RWPE2 (cell line): Measurements from ENCODE around the gene DUSP5.

Source experiments
- ATAC-seq: fragments of 200-7000 bp; cut with Tn5 transposase; 3 replicates; pipeline ENCODE4 v1.9.1; 2021; ENCODE audit warnings: low read depth
- DNase-seq: peaks from one replicate; pipeline ENCODE4 v3.0.0-alpha.2; 2020; ENCODE audit warnings: low spot score
- H3K27ac ChIP-seq: fragments of 450-650 bp; 2 replicates; pipeline ENCODE4 v1.5.1; 2017; ENCODE audit warnings: mild to moderate bottlenecking; ENCODE audit not compliant: poor library complexity, severe bottlenecking
- H3K27me3 ChIP-seq: fragments of 250-450 bp; sonication (Bioruptor Pico); 2 replicates; pipeline ENCODE4 v1.5.1; 2021; ENCODE audit warnings: mild to moderate bottlenecking, moderate library complexity; ENCODE audit not compliant: insufficient read depth, poor library complexity, severe bottlenecking
- H3K36me3 ChIP-seq: fragments of 250-450 bp; sonication (Bioruptor Pico); 2 replicates; pipeline ENCODE4 v1.5.1; 2020; ENCODE audit warnings: low read depth, mild to moderate bottlenecking, moderate library complexity
- H3K4me1 ChIP-seq: fragments of 250-450 bp; sonication (Bioruptor Pico); 2 replicates; pipeline ENCODE4 v1.5.1; 2021; ENCODE audit warnings: mild to moderate bottlenecking, moderate library complexity; ENCODE audit not compliant: insufficient read depth, poor library complexity, severe bottlenecking
- H3K4me3 ChIP-seq: fragments of 250-450 bp; sonication (Bioruptor Pico); 2 replicates; pipeline ENCODE4 v1.5.1; 2021; ENCODE audit warnings: mild to moderate bottlenecking, moderate library complexity; ENCODE audit not compliant: severe bottlenecking
- H3K9me3 ChIP-seq: fragments of 250-450 bp; sonication (Bioruptor Pico); 2 replicates; pipeline ENCODE4 v1.5.1; 2021; ENCODE audit warnings: mild to moderate bottlenecking, moderate library complexity; ENCODE audit not compliant: severe bottlenecking
- TF ChIP-seq, protein P1 (sequence below): fragments of 450-650 bp; IDR thresholded peaks from one replicate; pipeline ENCODE4 v1.5.1; 2017; ENCODE audit warnings: mild to moderate bottlenecking, moderate library complexity; ENCODE audit not compliant: poor library complexity, severe bottlenecking

DUSP5 gene

DNA sequence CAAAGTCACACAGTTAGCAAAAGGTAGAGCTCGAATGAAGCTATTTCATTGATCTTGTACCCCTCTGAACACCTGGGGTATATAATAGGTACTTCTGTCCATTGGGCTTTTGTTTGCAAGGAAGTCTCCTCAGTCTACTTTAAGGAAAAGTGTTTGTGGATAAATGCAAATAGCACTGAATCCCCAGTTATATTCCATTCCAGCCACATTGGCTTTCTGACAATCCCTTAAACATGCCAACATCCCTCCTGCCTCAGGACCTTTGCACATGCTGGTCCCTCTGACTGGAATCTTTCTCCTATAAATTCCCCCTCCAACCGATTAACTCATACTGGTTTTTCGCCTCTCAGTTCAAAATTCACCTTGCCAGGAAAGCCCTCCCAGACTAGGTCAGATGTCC is 17.1 kb downstream of the DUSP5 start:
- Histone ChIP-seq H3K4me3 (no peak overlapping the region), H3K4me1 (peaks cover 21% of the 10 kb centered on the region), H3K9me3 (no peaks in the 10 kb centered on the region), H3K27ac (no peak overlapping the region), H3K27me3 (no peaks in the 10 kb centered on the region), H3K36me3 (peaks cover 43% of the 10 kb centered on the region)
- TF ChIP-seq, protein P1, sequence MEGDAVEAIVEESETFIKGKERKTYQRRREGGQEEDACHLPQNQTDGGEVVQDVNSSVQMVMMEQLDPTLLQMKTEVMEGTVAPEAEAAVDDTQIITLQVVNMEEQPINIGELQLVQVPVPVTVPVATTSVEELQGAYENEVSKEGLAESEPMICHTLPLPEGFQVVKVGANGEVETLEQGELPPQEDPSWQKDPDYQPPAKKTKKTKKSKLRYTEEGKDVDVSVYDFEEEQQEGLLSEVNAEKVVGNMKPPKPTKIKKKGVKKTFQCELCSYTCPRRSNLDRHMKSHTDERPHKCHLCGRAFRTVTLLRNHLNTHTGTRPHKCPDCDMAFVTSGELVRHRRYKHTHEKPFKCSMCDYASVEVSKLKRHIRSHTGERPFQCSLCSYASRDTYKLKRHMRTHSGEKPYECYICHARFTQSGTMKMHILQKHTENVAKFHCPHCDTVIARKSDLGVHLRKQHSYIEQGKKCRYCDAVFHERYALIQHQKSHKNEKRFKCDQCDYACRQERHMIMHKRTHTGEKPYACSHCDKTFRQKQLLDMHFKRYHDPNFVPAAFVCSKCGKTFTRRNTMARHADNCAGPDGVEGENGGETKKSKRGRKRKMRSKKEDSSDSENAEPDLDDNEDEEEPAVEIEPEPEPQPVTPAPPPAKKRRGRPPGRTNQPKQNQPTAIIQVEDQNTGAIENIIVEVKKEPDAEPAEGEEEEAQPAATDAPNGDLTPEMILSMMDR: no peak
- ATAC-seq: no peak
- DNase-seq: no peak

DNA sequence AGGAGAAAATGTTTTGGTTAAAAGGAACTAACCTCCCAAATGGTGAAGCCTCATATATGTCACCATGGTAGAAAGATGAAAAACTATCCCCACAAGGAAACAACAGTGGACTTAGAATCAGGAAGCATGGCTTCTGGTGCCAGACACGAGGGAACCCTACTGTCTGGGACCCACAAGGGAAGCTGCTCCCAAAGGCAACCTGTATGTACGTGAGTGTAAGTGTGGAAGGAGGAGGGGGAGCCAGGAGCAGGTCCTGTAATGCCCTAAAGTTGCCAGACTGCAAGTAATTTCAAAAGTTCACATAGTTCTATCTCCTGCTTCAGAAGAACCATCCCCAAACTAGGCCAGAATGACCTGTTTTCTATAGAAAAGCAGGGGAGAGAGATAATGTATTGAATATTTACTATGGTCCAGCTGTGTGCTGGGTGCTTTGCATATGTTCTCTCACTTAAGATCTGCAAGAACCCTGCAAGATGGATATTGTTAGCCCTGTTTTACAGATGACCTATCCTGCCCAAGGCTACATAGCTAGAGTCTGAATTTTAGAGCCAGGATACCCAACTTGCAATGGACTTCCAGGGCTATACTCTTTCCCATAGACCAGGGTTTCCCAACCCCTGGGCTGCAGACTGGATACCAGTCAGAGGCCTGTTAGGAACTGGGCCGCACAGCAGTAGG is 19.2 kb downstream of the DUSP5 start:
- H3K27ac ChIP-seq: no peak overlapping the region

DNA sequence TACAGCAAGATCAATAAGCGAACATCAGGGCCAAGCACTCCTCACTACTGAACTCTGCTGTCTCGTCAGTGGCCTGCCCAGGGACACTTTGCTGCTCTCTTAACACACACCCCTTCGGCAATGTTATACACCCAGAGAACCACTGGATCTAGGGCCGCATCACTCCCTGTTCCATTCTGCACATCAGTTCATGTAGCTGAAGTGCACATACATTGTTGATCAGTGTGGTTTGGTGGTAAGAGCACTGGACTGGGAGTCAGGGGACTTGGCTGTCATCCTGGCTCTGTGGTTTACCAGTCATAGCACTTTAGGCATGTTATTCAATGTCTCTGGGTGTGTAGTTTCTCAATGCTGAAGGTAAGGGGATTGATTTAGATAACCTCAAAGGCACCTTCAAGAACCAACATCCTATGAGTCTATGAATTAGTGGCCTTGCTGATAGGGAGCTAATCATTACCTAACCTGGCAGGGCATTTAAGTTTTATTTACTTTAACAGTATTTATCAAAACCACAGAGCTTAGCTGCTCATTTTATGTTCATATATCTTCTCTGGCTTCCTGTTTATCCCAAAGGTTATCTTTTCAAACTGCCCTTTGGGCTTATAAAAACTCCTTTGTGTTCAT is 24.8 kb downstream of the DUSP5 start:
- H3K9me3 ChIP-seq: no peaks in the 10 kb centered on the region
- H3K27me3 ChIP-seq: no peaks in the 10 kb centered on the region
- no peak for DNase-seq
- H3K27ac ChIP-seq: no peak overlapping the region
- no peak for ATAC-seq
- 0 out of 2 replicates have a peak, but pooled peaks cover 4% of the 10 kb centered on the region for H3K36me3 ChIP-seq
- TF ChIP-seq, protein P1: no peak
- no peak overlapping the region for H3K4me3 ChIP-seq
- H3K4me1 ChIP-seq: peaks cover 16% of the 10 kb centered on the region

More for the DNA sequence above, 19.2 kb downstream of the DUSP5 start:
- TF ChIP-seq, protein P1: no peak
- Histone ChIP-seq H3K27me3 (no peaks in the 10 kb centered on the region), H3K9me3 (no peaks in the 10 kb centered on the region), H3K4me3 (no peak overlapping the region), H3K4me1 (peaks cover 7% of the 10 kb centered on the region), H3K36me3 (peaks cover 26% of the 10 kb centered on the region)
- ATAC-seq: no peak
- no peak for DNase-seq

DNA sequence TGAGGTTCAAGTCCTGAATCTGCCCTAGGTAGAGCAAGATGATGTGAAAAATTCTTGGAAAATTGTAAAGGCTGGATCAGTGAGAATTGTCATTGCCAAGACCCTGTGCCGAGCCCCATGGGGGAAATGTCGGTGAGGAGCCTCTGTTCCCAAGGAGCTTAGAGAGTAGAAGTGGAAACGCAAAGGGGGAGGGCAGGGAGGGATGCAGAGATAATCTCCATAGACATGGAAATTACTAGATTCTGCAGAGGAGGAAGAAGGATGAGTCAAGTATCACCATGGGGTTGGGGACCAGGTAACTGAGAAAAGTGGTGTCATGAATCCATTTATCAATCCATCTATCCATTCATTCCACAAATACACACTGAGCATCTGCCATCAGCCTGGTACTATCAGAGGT is 26.0 kb downstream of the DUSP5 start:
- H3K36me3 ChIP-seq: 0 out of 2 replicates have a peak, but pooled peaks cover 4% of the 10 kb centered on the region
- no peaks in the 10 kb centered on the region for H3K27me3 ChIP-seq
- no peak overlapping the region for H3K4me3 ChIP-seq
- no peak for ATAC-seq
- H3K4me1 ChIP-seq: peaks cover 20% of the 10 kb centered on the region
- no peak for DNase-seq
- TF ChIP-seq, protein P1: no peak
- no peaks in the 10 kb centered on the region for H3K9me3 ChIP-seq
- H3K27ac ChIP-seq: no peak overlapping the region
